A549 treated with CORT108297 at 1 μM for 4 hours (cell line): ENCODE measurements around the gene FRG2. TPM values are rescaled to one million over a fixed set of nuclear protein-coding genes. Genes with fewer than 3 reads are reported as not detected.

ENCODE experiments used
- total RNA-seq: library from RNA; stranded (reverse); fragments of 200-300 nt; extraction: Qiagen RNA extraction; gene quantifications from 5 replicates; pipeline ENCODE4 v1.2.3, GENCODE V29; 2022

FRG2 gene
- 0.09 TPM in 1 of 5 replicates, not detected in the others for total RNA-seq

DNA sequence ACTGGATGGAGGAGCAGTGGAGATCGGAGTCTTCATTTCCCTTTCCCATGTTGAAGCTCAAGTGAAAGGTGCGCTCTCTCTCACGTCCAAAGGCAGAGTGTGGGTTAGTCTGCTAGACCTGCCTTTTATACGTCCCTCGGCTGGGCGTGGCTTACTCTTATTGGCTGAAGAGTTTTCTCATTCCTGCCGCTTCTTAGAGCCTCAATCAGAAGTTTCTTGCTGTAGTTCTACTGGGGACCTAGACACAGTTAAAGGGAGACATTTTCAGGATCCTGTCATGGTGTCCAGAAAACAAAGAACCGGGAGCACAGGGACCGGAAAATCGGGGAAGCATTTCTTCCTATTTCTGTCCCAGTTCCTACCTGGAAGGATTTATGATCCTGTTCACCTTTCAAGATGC, at the start of gene FRG2:
FRG2 (minus strand) TSS at position 101 of the 400 bp plus-strand sequence; CDS start at position 49, 52 bp downstream.

DNA sequence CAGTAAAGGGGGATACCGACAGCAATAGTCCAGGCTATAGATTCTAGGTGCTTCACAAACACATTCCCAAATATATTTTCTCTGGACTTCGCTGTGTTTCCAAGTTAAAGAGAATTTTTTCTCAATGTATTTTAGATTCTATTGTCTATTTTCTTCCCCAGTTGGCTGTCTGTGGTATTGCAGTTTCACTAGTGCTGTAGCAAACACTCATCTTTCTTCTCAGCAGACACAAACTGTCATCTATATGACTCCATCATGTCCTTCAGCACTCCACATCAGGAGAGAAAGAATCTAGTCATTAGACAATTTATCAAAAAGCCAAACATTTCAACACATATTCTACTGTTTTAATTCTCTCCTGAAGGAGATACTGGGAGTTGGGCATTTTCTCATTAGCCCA, 37.3 kb upstream of the FRG2 start, which contains the start of gene DBET:
DBET (plus strand) TSS at position 161 of the 400 bp plus-strand sequence.

Other genes with a start within 250 kb of the FRG2 start
- 33.8 to 46.0 TPM (median 36.1 TPM) in 5 replicates for gene FRG1, start 86.4 kb downstream of the FRG2 start, total RNA-seq
- gene DBET, start 37.2 kb upstream of the FRG2 start, total RNA-seq, result not detected in 5 replicates
- gene DUX4, start 146.5 kb upstream of the FRG2 start, total RNA-seq, result not detected in 5 replicates